ENCODE data around the gene AIMP1.

AIMP1 gene

GRCh38 chr4:106315968-106316772 is at the start of gene AIMP1, which contains the start of gene TBCK:
AIMP1 (plus strand) TSS chr4:106316550; CDS start chr4:106325010, 8,460 bp downstream.
TBCK (minus strand) TSS chr4:106316209; CDS start chr4:106308960, 7,249 bp downstream.
- FAIRE-seq = no peak

- FAIRE-seq = no peak
These were observed 47.6 kb upstream of the AIMP1 start for GRCh38 chr4:106268786-106269185.

DNA sequence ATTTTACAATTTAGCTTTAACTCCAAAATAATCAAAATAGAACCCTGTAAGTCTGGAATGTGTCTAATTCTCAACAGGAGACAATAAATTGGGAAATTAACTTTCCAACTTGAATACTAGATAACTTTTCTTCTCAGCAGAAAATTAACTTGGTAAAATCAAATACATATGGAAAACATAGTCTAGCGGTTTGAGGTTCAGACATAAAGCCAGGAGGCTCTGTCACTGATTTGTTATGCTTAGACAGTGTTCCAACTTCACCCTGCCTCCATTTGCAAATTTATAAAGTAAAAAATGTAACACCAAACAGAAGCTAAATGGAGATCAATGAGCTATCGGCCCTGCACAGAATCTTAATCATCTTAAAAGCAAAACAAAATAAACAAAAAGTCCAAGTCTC is 46.6 kb upstream of the AIMP1 start:
- FAIRE-seq = no peak

DNA sequence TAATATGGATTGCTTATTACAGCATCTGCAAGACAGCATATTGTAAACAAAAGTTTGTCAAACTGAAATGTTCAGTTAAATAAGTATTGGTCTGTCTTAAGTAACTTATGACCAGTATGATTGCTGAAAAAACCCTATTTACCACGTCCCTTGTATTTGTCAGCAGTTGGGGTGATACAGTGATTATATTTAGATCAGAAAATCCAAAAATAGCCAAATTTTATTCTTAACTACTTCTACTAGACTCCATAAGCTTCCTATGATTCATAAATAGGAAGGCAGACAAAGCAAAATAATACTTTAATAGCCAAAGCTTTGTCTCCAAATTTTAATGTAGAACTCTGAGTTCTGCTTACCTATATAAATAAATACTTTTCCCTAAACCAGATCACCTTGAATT is 45.6 kb upstream of the AIMP1 start:
- FAIRE-seq = no peak

- FAIRE-seq = no peak
These were observed 42.5 kb upstream of the AIMP1 start for GRCh38 chr4:106273831-106274230.

GRCh38 chr4:106277140-106277675 is 39.1 kb upstream of the AIMP1 start:
- no peak for FAIRE-seq

DNA sequence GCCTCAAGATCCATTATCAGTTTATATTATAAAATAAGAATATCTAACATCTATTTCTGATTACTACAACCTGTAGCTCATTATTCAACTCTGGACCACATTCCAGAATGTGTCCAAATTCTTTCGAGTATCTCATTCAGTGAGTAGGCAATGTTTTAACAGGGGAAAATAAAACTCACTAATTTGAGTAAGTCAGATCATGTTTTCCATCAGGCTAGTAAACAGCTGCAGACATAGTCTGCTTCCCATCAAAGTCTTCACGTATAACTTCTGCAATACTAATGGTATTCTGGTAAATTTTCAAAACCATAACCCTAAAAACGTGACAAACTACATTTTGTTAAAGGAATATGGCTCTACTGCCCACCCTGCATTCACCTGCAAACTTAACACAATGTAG is 32.1 kb upstream of the AIMP1 start:
- no peak for FAIRE-seq

DNA sequence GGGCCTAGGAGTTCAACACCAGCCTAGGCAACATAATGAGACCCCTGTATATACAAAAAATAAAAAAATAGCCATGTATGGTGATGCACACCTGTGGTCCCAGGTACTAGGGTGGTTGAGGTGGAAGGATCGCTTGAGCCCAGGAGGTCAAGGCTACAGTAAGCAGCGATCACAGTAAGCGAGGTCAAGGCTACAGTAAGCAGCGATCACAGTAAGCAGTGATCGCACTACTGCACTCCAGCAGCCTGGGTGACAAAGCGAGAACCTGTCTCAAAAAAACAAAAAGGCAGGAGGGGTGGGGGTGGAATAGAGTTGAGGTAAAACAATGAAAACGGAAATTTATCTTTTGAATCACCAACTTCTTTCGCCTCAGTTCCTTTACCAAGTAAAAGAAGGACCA is 29.7 kb upstream of the AIMP1 start:
- no peak for FAIRE-seq

DNA sequence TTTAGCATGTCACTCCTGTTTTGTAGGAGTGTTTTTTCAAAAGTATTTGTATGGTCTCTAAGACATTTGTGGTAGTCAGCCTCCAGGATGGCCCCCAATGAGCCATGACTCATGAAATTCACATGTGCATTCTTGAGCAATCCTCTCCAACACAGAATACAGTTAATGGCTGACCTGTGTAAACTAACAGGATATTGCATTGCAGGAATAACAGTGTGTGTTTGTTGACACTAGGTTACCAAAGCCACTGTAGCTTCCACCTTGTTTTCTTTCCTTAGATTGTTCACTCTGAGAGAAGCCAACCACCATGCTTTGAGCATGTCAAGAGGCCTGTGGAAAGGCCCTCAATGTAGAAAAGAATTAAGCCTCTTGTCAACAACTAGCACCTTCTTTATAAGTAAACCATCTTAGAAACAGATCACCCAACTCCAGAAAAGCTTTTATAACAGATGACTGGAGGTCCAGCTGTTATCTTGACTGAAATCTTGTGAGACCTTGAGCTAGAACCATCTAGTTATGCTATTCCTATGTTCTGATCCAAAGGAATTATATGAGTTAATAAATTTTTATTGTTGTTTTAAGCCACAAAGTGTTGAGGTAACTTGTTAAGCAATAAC is 28.9 kb upstream of the AIMP1 start:
- no peak for FAIRE-seq

DNA sequence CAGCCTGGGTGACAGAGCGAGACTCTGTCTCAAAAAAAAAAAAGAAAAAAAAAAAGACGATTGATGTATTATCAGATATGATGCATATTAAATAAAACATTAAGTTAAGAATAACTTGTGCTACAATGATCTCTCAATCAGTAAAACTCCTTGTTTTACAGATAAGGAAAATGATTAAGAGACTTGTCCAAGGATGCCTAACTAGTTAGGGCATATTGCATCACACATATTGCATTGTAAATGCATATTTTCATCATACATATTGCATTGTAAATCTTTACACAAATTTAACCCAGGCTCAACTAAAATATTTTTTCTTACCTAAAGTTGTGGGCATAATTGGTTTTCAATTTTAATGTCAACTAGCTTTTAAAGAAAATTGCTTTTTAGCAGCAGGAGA is 26.6 kb upstream of the AIMP1 start:
- FAIRE-seq = no peak

- FAIRE-seq = no peak
These were observed 24.7 kb upstream of the AIMP1 start for GRCh38 chr4:106291678-106292077.

DNA sequence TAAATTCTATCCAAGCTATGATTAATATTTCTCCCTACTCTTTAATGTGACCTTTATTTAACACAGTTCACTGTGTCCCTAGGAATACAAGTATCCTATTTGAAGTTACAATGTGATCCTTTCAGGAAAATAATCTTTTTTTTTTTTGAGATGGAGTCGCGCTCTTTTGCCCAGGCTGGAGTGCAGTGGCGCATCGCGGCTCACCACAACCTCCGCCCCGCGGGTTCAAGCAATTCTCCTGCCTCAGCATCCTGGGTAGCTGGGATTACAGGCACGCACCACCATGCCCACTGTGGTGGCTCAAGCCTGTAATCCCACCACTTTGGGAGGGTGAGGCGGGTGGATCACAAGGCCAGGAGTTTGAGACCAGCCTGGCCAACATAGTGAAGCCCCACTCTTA is 22.3 kb upstream of the AIMP1 start:
- no peak for FAIRE-seq

- FAIRE-seq = no peak
These were observed 18.9 kb upstream of the AIMP1 start for GRCh38 chr4:106297245-106298035.

DNA sequence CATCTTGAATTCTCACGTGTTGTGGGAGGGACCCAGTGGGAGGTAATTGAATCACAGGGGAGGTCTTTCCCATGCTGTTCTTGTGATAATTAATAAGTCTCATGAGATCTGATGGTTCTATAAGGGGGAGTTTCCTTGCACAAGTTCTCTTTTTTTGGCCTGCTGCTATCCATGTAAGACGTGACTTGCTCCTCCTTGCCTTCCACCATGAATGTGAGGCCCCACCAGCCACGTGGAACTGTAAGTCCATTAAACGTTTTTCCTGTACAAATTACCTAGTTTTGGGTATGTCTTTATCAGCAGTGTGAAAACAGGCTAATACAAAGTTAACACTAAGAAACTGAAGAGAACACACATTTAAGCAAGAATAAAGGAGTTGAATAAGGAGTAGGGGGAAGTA is 16.4 kb upstream of the AIMP1 start:
- no peak for FAIRE-seq

GRCh38 chr4:106301393-106302061 is 14.8 kb upstream of the AIMP1 start:
- FAIRE-seq = no peak

DNA sequence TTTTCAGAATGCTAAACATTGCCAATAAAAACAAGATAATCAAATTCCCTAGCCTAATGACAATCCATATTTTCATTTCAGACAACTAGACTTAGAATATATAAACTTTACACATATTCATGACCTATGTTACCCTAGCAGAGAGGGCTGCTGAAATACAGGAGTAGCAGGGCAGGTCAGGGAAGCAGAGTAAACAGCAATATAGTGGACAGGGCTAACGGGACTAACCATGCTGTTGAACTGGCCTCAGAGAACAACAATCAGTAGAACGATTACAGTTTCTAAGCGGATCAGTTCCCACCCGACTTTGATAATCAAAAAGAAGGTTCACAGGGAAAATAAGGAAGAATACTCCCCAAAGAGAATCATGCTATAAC is 14.3 kb upstream of the AIMP1 start:
- no peak for FAIRE-seq

DNA sequence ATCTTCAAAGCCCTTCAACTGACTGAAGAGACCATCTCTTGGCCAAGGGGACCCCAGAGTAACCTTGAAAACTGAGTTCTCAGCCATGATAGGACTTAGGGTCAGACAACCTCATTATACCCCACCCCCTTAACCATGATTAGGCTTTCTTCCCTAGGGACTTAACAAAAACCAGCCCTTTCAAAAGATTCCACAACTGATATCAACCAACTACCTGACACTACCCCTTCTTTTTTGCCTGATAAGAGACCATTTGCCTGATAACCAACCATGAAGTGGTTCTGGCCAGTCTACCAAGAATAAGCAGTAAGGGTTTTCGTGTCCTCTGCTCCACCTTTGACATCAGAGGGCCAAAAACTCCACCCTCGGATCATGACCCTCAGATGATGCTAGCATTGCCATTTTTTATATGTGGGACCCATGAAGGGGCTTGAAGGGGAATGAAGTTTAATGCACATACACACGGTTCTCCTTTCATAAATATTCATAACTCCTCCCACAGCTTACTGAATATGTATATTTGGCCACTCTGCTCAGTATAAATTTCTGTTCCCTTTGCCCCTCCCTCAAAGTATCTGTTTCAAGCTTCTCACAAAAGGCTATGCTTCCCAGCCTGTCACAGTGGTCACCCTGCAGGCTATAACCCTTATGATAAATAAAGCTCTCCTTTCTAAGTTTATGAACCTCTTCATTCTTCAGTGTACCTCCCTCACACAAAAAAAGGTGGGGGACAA is 12.6 kb upstream of the AIMP1 start:
- FAIRE-seq = no peak

- FAIRE-seq = no peak
These were observed 11.7 kb upstream of the AIMP1 start for GRCh38 chr4:106304632-106305031.

GRCh38 chr4:106305435-106306055 is 10.8 kb upstream of the AIMP1 start:
- no peak for FAIRE-seq

DNA sequence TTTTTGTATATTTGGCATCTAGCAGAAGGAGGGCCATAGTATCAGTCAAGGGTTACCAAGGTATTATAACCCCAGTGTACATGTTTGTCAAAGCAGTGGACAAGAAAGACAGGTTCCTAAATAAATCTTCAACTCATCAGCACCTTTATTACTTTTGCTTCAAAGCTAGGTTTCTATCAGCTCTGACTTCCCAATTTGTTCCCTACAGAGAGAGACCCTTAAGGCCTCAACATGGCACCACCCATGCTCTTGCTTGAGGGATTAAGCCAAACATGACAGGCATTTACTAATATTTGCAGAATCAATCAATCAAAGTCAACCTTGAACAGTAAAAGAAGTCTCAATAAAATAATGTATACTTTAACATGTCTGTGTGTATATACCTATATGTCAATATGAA is 9.8 kb upstream of the AIMP1 start:
- FAIRE-seq = no peak

- no peak for FAIRE-seq
These were observed 4.0 kb upstream of the AIMP1 start for GRCh38 chr4:106312377-106312776.

Measured in colon (tissue), 2 donors.